Adrenal gland (tissue), 5 donors: Measurements from ENCODE around the gene FRRS1L.

Experiments used
- CTCF ChIP-seq, 6 experiments: fragments of 450-650 bp in 4 of 6; fragments of 200-600 bp in 2 of 6; sonication (generic) in 1 of 6; IDR thresholded peaks; 1 replicate in 5 of 6; 2 replicates in 1 of 6; pipeline versions ENCODE4 v1.5.1 to v1.8.0; 2016 to 2021; ENCODE audit warnings: antibody characterized with exemption in 6 of 6, mild to moderate bottlenecking in 2 of 6, moderate library complexity in 1 of 6
- POLR2A ChIP-seq, 2 donors: fragments of 450-650 bp; IDR thresholded peaks; one replicate each; pipeline ENCODE4 v1.6.1; 2017; ENCODE audit warnings: antibody characterized with exemption in 2 of 2, mild to moderate bottlenecking in 2 of 2, moderate library complexity in 1 of 2
- donor health status: DM: no; HTN: no; CAD: no.

GRCh38 chr9:109108318-109108717 lies 58.7 kb downstream of the FRRS1L start:
- TF ChIP-seq POLR2A (IDR thresholded peaks at IDR 0.05) (no peak), CTCF (IDR thresholded peaks at IDR 0.05) (no peak)
